Transverse colon (tissue), 4 donors: ENCODE data around the gene MCFD2.

Experiments
- CTCF ChIP-seq, 5 experiments: fragments of 200-600 bp in 3 of 5; fragments of 450-650 bp in 2 of 5; sonication (generic) in 3 of 5; IDR thresholded peaks; 1 replicate in 2 of 5; 2 replicates in 3 of 5; pipeline ENCODE4 v1.5.1; 2016 to 2017; ENCODE audit warnings: antibody characterized with exemption in 5 of 5, inconsistent platforms in 3 of 5, mild to moderate bottlenecking in 2 of 5, moderate library complexity in 1 of 5
- EP300 ChIP-seq: sonication (generic); formaldehyde crosslinking; IDR thresholded peaks from one replicate; pipeline ENCODE4 v1.6.1; 2017; ENCODE audit warnings: antibody characterized with exemption, low read depth
- POLR2A ChIP-seq: fragments of 450-650 bp; IDR thresholded peaks from one replicate; pipeline ENCODE4 v1.6.1; 2016; ENCODE audit warnings: antibody characterized with exemption, mild to moderate bottlenecking, moderate library complexity
- POLR2AphosphoS5 ChIP-seq, 3 donors: sonication (generic); formaldehyde crosslinking; IDR thresholded peaks; one replicate each; pipeline ENCODE4 v1.6.1; 2016; ENCODE audit warnings: antibody characterized with exemption in 3 of 3

GRCh38 chr2:46856336-46856735 is 59.3 kb downstream of the MCFD2 start:
- no peak for TF ChIP-seq CTCF (IDR thresholded peaks at IDR 0.05)
- no peak for TF ChIP-seq EP300
- TF ChIP-seq POLR2A, result no peak
- TF ChIP-seq POLR2AphosphoS5 (IDR thresholded peaks at IDR 0.05), result no peak
